Myocyte (in vitro differentiated cells): ENCODE results near the gene CLDN22. TPM values are rescaled to one million over a fixed set of nuclear protein-coding genes. Genes with fewer than 3 reads are reported as not detected.
A peak's percentile ranks its signal among the peaks of the same experiment; 100 is the strongest.

Experiments
- DNase-seq: peaks from one replicate; pipeline ENCODE4 v3.0.0-alpha.2; 2012; ENCODE audit warnings: low read depth
- total RNA-seq: library from RNA; depleted of rRNA; stranded (reverse); fragments of >200 nt; gene quantifications from 2 replicates; pipeline ENCODE4 v1.2.3, GENCODE V29; 2014

The CLDN22 gene
- total RNA-seq, 1 donor from 2014 or later: not detected

DNA sequence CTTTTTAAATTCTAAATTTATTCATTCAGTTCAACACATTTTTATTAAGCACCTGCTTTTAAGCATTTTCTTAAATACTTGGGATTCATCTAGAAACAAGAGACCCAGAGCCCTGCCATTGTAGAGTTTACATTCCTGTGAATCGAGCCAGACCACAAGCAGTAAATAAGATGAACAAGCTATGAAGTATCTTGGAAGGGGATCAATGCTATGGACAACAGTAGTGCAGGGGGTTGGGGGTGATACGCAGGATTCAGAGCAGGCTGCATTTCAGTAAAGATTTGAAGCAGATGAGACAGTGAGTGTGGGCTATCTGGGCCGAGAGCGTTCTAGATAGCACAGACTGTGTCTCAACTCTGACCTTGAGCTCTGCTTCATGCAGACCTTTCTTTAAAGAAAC, 35.1 kb downstream of the CLDN22 start:
- DNase-seq: no peak

DNA sequence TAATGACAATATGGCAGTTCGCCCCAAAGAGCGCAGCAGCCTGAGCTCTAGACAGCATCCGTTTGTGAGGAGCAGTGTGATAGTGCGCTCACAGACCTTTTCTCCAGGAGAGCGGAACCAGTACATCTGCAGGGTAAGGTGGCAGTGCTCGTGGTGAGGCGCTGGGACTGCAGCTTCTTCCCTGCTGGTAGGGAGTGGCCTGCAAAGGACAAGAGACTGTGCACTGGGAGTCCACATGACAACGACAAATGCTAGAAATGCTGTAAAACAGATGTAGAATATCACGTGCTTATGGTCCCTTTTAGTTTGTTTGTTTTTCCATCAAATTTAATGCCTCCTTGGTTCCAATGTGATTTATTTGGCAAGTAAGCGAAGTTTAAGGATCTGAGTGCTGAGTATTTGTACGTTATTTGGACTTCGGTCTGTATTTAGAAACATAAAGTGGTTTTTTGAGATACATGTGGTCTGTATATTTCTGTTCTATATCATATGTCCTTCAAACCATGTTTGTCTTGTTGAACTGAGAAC, 35.8 kb downstream of the CLDN22 start:
- DNase-seq: no peak

DNA sequence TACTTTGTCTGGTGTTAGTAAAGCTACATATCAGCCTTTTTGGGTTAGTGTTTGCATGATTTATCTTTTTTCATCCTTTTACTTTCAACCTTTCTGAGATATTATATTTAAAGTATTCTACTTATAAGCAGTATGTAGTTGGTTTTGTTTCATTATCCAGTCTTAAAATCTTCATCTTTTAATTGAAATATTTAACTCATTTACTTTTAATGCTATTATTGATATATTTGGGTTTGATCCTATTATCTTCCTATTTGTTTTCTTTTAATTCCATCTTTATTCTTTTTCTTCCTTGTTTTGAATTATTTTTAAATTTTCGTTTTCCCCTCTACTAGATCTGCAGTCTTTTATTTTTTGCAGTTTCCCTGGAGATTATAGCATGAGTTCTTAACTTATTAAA, 44.0 kb downstream of the CLDN22 start:
- no peak for DNase-seq

DNA sequence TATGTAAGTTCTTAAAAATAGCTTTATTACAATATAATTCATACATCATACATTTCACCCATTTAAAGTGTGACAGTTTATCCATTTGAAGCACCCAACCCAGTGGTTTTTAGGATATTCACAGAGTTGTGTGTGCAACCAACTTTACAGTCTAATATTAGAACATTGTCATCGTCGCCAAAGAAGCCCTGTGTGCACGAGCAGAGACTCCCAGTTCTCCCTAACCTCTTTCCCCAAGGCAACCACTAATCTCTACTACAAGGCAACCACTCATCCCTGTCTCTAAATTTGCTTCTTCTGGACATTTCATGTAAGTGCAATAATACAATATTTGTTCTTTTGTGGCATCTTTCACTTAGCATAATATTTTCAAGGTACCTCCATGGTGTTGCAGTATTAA, 47.7 kb downstream of the CLDN22 start:
- DNase-seq: peak; percentile 42

DNA sequence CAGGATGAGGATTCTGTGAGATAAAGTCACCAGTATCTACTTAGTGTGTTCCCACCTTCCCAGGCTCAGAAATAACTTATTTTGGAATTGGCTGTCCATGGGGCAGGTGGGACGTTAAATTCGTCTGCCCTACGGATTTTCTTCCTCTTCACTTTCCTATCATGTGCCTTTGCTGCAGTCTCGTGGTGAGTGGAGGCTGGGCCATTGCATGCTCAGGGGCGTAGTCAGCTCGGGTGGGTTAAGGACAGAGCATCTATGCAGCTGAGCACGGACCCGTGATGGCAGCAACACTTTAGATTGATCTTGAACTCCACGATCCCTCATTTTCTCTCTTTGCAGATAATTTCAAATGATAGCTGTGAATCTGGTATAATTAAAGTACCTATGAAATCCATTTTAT, 51.5 kb downstream of the CLDN22 start:
- DNase-seq: no peak

Other genes starting within 250 kb of the CLDN22 start
- 13.8 and 17.3 TPM in 2 replicates for gene WWC2, start 221.0 kb downstream of the CLDN22 start, total RNA-seq
- gene CLDN24, start 2.1 kb upstream of the CLDN22 start, total RNA-seq: not detected in 2 replicates
- 15.2 and 20.1 TPM in 2 replicates for gene CDKN2AIP, start 124.4 kb upstream of the CLDN22 start, total RNA-seq
- gene ING2, start 184.8 kb upstream of the CLDN22 start, total RNA-seq: 15.3 and 15.5 TPM in 2 replicates